ENCODE measurements around the gene KCNIP1.

The KCNIP1 gene

DNA sequence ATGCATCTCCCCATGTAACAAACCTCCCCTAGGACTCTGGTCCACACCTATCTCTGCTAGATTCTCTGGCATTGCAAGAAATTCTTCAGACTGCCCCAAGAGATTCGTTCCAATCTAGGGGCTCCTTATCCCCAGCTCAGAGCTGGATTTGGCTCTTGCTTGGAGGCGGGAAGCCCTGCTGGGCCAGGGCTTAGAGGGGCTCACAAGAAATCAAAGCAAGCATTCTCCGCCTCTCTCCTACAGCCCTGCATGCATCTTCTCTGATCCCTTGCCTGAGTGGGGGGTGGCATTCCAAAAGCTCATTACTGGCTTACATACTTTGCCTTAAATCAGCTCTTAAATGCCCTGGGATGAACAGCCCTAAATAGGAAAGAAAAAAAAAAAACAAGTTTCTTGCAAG, 75.8 kb downstream of the KCNIP1 start:
- no peak for DNase-seq (ENCODE audit: extremely low spot score)
- ChIA-PET CTCF (no interaction called here), POLR2A (no interaction called here)
- TF ChIP-seq, protein P1, sequence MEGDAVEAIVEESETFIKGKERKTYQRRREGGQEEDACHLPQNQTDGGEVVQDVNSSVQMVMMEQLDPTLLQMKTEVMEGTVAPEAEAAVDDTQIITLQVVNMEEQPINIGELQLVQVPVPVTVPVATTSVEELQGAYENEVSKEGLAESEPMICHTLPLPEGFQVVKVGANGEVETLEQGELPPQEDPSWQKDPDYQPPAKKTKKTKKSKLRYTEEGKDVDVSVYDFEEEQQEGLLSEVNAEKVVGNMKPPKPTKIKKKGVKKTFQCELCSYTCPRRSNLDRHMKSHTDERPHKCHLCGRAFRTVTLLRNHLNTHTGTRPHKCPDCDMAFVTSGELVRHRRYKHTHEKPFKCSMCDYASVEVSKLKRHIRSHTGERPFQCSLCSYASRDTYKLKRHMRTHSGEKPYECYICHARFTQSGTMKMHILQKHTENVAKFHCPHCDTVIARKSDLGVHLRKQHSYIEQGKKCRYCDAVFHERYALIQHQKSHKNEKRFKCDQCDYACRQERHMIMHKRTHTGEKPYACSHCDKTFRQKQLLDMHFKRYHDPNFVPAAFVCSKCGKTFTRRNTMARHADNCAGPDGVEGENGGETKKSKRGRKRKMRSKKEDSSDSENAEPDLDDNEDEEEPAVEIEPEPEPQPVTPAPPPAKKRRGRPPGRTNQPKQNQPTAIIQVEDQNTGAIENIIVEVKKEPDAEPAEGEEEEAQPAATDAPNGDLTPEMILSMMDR (IDR thresholded peaks at IDR 0.05; ENCODE audit: control extremely low read depth, extremely low read depth, low read depth, missing control alignments), result no peak

DNA sequence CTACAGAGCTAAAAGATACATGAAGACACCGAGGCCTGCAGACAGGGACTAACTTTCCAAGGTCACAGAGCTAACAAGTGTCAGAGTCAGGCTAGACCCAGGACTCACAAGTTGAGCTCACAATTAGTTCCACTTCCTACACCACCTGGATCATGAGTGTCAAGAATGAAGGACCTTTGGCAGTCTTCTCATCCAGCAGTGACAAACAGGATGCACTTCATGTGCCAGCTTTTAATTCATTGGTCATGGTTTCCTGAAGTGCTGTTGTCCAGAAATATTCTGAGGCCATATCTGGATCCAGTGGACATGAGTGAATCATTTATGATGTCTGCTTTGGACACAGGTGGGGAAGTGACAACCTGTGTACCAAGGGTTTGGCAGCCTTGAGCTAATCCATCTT, 77.4 kb downstream of the KCNIP1 start:
- TF ChIP-seq, protein P1 (IDR thresholded peaks at IDR 0.05; ENCODE audit: control extremely low read depth, extremely low read depth, low read depth, missing control alignments), result no peak
- CTCF ChIA-PET, result interaction anchor here (1.3 kb wide), 1 partner anchor 11 kb away, joined by 3 read pairs; no protein-coding TSS in a partner anchor
- no peak for DNase-seq (ENCODE audit: extremely low spot score)
- POLR2A ChIA-PET, result no interaction called here

DNA sequence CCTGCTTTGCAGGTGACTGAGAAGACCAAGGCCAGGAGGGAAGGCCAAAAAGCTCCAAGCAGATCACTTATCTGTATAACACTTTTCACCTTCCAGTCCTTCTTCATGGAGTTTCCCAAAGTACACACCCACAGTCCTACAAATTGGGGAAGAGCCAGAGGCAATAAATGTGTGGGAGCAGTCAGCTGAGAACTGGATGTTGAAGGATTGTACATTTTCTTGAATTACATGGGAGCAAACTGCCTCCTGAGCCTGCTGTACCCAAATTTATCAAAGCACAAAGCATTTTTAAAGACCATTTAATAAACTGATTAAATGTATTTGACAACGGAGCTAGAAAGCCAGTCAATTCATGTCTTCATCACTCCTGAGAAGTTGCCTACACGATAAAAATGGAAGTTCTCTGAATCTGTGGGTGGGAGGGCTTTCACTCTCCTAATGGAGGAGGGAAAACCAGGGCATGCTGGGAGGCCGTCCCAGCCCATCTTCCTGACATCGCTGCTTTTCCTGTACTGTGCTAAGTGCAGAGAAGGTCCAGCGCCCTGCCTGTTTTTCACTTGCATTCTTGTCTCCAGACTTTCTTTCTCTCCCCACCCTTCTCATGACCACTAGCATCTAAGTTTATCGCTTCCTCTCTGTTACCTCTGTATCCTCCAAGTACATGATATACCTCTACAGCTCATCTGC, 79.0 kb downstream of the KCNIP1 start:
- TF ChIP-seq, protein P1 (IDR thresholded peaks at IDR 0.05; ENCODE audit: control extremely low read depth, extremely low read depth, low read depth, missing control alignments), result no peak
- ChIA-PET CTCF (interaction anchor here (1.2 kb wide), 1 partner anchor 14 kb away, joined by 3 read pairs; no protein-coding TSS in a partner anchor), POLR2A (no interaction called here)
- DNase-seq (ENCODE audit: extremely low spot score), result no peak

DNA sequence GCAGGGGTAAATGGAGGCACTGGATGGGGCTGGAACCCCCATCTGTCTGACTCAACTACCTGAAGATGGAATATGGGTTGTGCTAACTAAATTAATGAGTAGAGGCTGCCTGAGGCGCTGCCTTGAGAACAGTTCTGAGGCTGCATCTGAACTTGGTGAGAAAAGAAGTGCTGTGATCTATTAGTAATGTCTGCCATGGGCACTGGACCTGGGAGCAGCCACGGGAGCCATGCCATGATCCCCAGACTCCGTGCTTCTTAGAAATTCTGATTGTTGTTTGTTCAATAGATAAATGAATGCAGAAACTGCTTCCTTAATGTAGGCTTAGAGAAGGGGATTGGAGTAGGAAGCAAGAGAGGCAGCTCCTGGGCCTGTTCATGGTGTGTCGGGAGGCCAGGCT, 80.2 kb downstream of the KCNIP1 start:
- no peak for DNase-seq (ENCODE audit: extremely low spot score)
- TF ChIP-seq, protein P1 (IDR thresholded peaks at IDR 0.05; ENCODE audit: control extremely low read depth, extremely low read depth, low read depth, missing control alignments), result no peak
- ChIA-PET POLR2A (no interaction called here), CTCF (interaction anchor here (1.2 to 1.5 kb wide), 2 partner anchors 9 to 13 kb away, joined by 3 to 5 read pairs; no protein-coding TSS in a partner anchor)

DNA sequence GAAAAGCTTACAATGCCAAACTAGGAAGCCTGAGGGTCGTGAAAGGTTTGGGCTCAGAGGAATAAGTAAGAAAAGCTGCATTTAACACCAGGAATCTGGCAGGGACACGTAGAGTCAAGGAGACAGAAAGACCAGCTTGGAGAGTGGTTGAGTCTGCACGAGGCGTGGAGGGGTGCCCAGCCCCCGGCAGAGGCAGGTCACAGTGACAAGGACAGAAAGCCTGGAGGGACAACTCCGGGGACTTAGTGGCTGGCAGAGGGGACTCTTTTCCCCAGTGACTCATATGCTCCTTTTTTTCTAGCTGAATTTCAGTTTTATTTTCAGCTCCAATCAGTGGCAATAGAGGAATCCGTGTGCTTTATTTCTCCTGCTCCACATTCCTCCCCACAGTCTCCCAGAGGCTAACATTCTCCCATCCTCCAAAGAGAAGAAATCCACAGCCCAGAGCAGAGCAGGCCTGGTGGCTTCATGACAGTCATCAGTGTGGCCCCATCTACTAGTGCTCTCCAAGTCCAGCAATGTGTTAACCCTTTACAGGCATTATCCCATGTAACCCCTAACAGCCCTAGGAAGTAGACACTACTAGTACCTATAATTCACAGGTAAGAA, 80.7 kb downstream of the KCNIP1 start:
- CTCF ChIA-PET, result interaction anchor here (1.1 to 1.5 kb wide), 4 partner anchors 10 to 54 kb away, joined by 3 to 5 read pairs (median 3); no protein-coding TSS in a partner anchor
- POLR2A ChIA-PET, result no interaction called here
- TF ChIP-seq, protein P1 (IDR thresholded peaks at IDR 0.05; ENCODE audit: control extremely low read depth, extremely low read depth, low read depth, missing control alignments), result no peak
- DNase-seq (ENCODE audit: extremely low spot score), result no peak

DNA sequence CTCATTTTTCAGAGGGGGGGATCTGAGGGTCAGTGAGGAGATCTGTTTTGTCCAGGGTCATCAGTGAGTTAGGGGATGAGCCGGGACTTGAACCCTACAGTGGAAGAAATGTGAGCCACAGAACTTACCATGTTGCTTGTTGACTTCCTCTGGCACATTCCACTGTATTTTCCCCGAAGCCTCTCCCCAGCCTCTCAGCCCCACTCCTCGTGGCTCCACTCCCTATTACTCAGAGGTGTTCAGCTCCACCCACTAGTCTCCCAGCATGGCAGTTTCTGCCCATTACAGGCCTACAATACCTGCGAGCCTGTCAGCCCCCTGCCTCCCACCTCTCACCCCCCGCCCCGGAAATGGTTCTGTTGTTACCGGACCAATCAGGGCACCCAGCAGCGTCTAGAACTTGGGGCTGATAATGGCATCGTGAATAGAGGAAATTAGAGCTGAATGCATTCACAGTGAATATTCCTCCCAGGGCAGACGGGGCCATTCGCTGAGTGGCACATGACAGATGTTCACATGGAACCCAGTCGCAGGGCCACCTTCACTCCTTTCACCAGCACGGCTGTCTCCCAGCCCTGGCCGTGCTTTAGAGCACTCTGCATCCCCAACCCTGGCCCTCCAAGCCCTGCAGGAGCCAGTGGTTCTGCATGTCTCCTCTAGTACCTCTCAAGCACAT, 81.6 kb downstream of the KCNIP1 start:
- ChIA-PET POLR2A (no interaction called here), CTCF (interaction anchor here (1.1 to 1.5 kb wide), 3 partner anchors 11 to 53 kb away, joined by 3 to 5 read pairs (median 3); no protein-coding TSS in a partner anchor)
- TF ChIP-seq, protein P1 (IDR thresholded peaks at IDR 0.05; ENCODE audit: control extremely low read depth, extremely low read depth, low read depth, missing control alignments), result no peak
- DNase-seq (ENCODE audit: extremely low spot score), result no peak

Data from GM10248 (cell line).